ENCODE data around the gene CDH22. TPM values are rescaled to one million over a fixed set of nuclear protein-coding genes. Genes with fewer than 3 reads are reported as not detected.

CDH22 gene
- total RNA-seq, 1 experiment from 2014 or later = not detected

DNA sequence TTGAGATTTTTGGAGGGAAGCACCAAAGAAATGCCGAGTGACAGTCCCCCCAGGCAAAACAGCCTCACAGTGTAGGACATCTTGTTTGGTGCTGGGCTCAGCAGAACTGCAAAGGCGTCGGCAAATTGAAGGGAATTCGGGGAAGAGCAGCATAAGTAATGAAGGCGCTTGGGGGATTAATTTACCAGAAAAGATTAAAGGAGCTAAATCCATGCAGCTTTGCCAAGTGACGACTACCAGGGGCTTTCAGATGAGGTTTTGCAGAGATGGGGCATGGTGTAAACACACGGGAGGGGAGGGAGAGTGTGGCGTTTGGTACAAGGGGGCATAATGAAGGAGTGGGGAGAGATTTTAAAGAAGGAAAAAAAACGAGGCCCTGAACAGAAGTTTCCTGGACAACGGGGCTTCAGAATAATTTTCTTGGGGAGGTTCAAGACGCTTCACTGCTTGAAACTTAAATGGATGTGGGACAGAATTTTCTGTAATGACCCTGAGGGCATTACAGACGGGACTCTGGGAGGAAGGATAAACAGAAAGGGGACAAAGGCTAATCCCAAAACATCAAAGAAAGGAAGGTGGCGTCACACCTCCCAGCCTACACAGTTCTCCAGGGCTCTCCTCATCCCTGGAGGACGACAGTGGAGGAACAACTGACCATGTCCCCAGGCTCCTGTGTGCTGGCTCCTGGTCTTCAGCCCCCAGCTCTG lies 45.4 kb upstream of the CDH22 start:
- DNase-seq (ENCODE audit: low read depth, low spot score) = no peak
- POLR2A ChIA-PET = no interaction called here
- Histone ChIP-seq H3K36me3 (ENCODE audit: control insufficient read depth, insufficient read depth, low read length) (no peaks in the 10 kb centered on the region), H3K27ac (ENCODE audit: low read length) (no peak overlapping the region), H3K4me1 (ENCODE audit: control insufficient read depth, insufficient read depth, low read length) (no peaks in the 10 kb centered on the region; the same call in 1 of the 2 replicates), H3K9me3 (ENCODE audit: control insufficient read depth, insufficient read depth, low read depth, low read length) (no peaks in the 10 kb centered on the region), H3K27me3 (ENCODE audit: control insufficient read depth, insufficient read depth, low read length) (no peaks in the 10 kb centered on the region), H3K4me3 (ENCODE audit: low read depth in 2 of 2, low read length in 2 of 2) (no peak overlapping the region)
- CTCF ChIA-PET = no interaction called here
- TF ChIP-seq, protein P1, sequence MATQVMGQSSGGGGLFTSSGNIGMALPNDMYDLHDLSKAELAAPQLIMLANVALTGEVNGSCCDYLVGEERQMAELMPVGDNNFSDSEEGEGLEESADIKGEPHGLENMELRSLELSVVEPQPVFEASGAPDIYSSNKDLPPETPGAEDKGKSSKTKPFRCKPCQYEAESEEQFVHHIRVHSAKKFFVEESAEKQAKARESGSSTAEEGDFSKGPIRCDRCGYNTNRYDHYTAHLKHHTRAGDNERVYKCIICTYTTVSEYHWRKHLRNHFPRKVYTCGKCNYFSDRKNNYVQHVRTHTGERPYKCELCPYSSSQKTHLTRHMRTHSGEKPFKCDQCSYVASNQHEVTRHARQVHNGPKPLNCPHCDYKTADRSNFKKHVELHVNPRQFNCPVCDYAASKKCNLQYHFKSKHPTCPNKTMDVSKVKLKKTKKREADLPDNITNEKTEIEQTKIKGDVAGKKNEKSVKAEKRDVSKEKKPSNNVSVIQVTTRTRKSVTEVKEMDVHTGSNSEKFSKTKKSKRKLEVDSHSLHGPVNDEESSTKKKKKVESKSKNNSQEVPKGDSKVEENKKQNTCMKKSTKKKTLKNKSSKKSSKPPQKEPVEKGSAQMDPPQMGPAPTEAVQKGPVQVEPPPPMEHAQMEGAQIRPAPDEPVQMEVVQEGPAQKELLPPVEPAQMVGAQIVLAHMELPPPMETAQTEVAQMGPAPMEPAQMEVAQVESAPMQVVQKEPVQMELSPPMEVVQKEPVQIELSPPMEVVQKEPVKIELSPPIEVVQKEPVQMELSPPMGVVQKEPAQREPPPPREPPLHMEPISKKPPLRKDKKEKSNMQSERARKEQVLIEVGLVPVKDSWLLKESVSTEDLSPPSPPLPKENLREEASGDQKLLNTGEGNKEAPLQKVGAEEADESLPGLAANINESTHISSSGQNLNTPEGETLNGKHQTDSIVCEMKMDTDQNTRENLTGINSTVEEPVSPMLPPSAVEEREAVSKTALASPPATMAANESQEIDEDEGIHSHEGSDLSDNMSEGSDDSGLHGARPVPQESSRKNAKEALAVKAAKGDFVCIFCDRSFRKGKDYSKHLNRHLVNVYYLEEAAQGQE (IDR thresholded peaks at IDR 0.05; ENCODE audit: insufficient read depth in 1 of 2, low read depth in 2 of 2, low read length in 1 of 2) = no peak
- TF ChIP-seq POLR2AphosphoS5 (IDR thresholded peaks at IDR 0.05; ENCODE audit: low read depth, low read length) (no peak), SIN3A (IDR thresholded peaks at IDR 0.05; ENCODE audit: borderline replicate concordance, insufficient read depth, low read depth, low read length) (no peak), TCF7L2 (IDR thresholded peaks at IDR 0.05; ENCODE audit: low read depth, low read length) (no peak)
- TF ChIP-seq, protein P2, sequence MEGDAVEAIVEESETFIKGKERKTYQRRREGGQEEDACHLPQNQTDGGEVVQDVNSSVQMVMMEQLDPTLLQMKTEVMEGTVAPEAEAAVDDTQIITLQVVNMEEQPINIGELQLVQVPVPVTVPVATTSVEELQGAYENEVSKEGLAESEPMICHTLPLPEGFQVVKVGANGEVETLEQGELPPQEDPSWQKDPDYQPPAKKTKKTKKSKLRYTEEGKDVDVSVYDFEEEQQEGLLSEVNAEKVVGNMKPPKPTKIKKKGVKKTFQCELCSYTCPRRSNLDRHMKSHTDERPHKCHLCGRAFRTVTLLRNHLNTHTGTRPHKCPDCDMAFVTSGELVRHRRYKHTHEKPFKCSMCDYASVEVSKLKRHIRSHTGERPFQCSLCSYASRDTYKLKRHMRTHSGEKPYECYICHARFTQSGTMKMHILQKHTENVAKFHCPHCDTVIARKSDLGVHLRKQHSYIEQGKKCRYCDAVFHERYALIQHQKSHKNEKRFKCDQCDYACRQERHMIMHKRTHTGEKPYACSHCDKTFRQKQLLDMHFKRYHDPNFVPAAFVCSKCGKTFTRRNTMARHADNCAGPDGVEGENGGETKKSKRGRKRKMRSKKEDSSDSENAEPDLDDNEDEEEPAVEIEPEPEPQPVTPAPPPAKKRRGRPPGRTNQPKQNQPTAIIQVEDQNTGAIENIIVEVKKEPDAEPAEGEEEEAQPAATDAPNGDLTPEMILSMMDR (IDR thresholded peaks at IDR 0.05) = no peak
- ATAC-seq = no peak
- no TSS peak for BruUV-seq (replicated peaks)
- intact Hi-C loops (cut with micrococcal nuclease; ENCODE audit: unreplicated experiment) (no loop called here), in situ Hi-C loops (cut with HindIII; ENCODE audit: low pct_unique_long_range_greater_than_20kb, low sequenced_read_pairs) (no loop called here)

DNA sequence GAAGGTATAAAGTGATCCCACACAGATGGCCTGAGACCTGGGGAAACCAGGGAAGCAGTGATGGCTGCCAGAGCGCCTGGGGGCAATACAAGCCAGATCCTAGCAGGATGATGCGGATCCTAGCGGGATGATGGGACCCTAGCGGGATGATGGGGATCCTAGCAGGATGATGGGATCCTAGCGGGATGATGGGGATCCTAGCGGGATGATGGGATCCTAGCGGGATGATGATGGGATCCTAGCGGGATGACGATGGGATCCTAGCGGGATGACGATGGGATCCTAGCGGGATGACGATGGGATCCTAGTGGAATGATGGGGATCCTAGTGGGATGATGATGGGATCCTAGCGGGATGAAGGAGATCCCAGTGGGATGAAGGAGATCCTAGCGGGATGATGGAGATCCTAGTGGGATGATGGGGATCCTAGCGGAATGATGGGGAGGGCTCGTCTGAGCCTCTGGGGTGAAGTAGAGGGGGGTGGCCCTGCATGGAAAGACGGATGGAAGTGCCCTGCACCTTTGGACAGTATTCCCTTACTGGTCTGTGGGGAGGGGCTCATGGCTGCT lies 44.2 kb upstream of the CDH22 start:
- no peak overlapping the region for H3K4me3 ChIP-seq (ENCODE audit: low read depth in 2 of 2, low read length in 2 of 2)
- DNase-seq (ENCODE audit: low read depth, low spot score) (no peak), ATAC-seq (no peak)
- H3K27ac ChIP-seq (ENCODE audit: low read length) = no peak overlapping the region
- no peaks in the 10 kb centered on the region for H3K9me3 ChIP-seq (ENCODE audit: control insufficient read depth, insufficient read depth, low read depth, low read length)
- no peak for TF ChIP-seq TCF7L2 (IDR thresholded peaks at IDR 0.05; ENCODE audit: low read depth, low read length)
- TF ChIP-seq, protein P2 (IDR thresholded peaks at IDR 0.05) = no peak
- TF ChIP-seq, protein P1 (IDR thresholded peaks at IDR 0.05; ENCODE audit: insufficient read depth in 1 of 2, low read depth in 2 of 2, low read length in 1 of 2) = no peak
- TF ChIP-seq SIN3A (IDR thresholded peaks at IDR 0.05; ENCODE audit: borderline replicate concordance, insufficient read depth, low read depth, low read length) = no peak
- no peak for TF ChIP-seq POLR2AphosphoS5 (IDR thresholded peaks at IDR 0.05; ENCODE audit: low read depth, low read length)
- intact Hi-C loops (cut with micrococcal nuclease; ENCODE audit: unreplicated experiment) = no loop called here
- no peaks in the 10 kb centered on the region for H3K27me3 ChIP-seq (ENCODE audit: control insufficient read depth, insufficient read depth, low read length)
- CTCF ChIA-PET = no interaction called here
- in situ Hi-C loops (cut with HindIII; ENCODE audit: low pct_unique_long_range_greater_than_20kb, low sequenced_read_pairs) = no loop called here
- H3K4me1 ChIP-seq (ENCODE audit: control insufficient read depth, insufficient read depth, low read length) = no peaks in the 10 kb centered on the region; the same call in 1 of the 2 replicates
- BruUV-seq (replicated peaks) = no TSS peak
- no peaks in the 10 kb centered on the region for H3K36me3 ChIP-seq (ENCODE audit: control insufficient read depth, insufficient read depth, low read length)
- POLR2A ChIA-PET = no interaction called here
